Liver (tissue), 3 donors: Measurements from ENCODE around the gene ZNF226.

Experiments
- JUND ChIP-seq, 2 donors: IDR thresholded peaks; 2 replicates each; pipeline ENCODE4 v1.6.1; 2016; ENCODE audit warnings: antibody characterized with exemption in 2 of 2
- NR2F2 ChIP-seq: IDR thresholded peaks from 2 replicates; pipeline ENCODE4 v1.6.1; 2016; ENCODE audit warnings: antibody characterized with exemption
- RAD21 ChIP-seq, 2 donors: IDR thresholded peaks; 2 replicates each; pipeline ENCODE4 v1.6.1; 2016; ENCODE audit warnings: antibody characterized with exemption in 2 of 2, mild to moderate bottlenecking in 2 of 2
- SP1 ChIP-seq: IDR thresholded peaks from 2 replicates; pipeline ENCODE4 v1.6.1; 2018; ENCODE audit warnings: antibody characterized with exemption, mild to moderate bottlenecking
- TAF1 ChIP-seq: conservative IDR thresholded peaks from 2 replicates; pipeline ENCODE4 v1.6.1; 2016; ENCODE audit warnings: antibody characterized with exemption, mild to moderate bottlenecking
- YY1 ChIP-seq: IDR thresholded peaks from 2 replicates; pipeline ENCODE4 v1.6.1; 2016; ENCODE audit warnings: antibody characterized with exemption, mild to moderate bottlenecking
- TF ChIP-seq, protein P1 (sequence below): fragments of 150-350 bp; IDR thresholded peaks from 2 replicates; pipeline ENCODE4 v1.5.1; 2017; ENCODE audit warnings: improper control_type of control experiment, low read depth, low read length; ENCODE audit not compliant: missing input control
- TF ChIP-seq, protein P2 (sequence below): IDR thresholded peaks from 2 replicates; pipeline ENCODE4 v1.6.1; 2016; ENCODE audit warnings: antibody characterized with exemption, mild to moderate bottlenecking
- TF ChIP-seq, protein P3 (sequence below): IDR thresholded peaks from 2 replicates; pipeline ENCODE4 v1.6.1; 2016; ENCODE audit warnings: antibody characterized with exemption
- TF ChIP-seq, protein P4 (sequence below): IDR thresholded peaks from 2 replicates; pipeline ENCODE4 v1.6.1; 2016; ENCODE audit warnings: antibody characterized with exemption
- donor health status: healthy.
- donor health status: healthy.

DNA sequence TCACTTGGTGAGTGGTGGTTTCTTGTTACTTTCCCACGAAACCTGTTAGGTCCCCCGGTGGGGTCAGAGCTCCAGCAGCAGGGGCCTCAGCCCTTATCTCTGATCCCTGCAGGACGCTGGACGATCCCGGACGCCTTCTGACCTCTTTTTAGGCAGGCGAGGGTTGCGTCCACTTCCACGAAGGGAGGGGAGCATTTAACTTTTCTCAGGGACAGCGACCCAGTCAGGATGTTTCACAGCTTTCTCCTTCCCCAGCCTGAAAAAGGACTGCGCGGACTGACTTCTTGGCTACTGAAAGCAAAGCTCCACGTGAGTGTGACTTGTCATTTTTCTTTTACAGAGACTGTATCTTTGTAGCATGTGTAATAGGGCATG, 22.9 kb upstream of the ZNF226 start:
- TF ChIP-seq, protein P1, sequence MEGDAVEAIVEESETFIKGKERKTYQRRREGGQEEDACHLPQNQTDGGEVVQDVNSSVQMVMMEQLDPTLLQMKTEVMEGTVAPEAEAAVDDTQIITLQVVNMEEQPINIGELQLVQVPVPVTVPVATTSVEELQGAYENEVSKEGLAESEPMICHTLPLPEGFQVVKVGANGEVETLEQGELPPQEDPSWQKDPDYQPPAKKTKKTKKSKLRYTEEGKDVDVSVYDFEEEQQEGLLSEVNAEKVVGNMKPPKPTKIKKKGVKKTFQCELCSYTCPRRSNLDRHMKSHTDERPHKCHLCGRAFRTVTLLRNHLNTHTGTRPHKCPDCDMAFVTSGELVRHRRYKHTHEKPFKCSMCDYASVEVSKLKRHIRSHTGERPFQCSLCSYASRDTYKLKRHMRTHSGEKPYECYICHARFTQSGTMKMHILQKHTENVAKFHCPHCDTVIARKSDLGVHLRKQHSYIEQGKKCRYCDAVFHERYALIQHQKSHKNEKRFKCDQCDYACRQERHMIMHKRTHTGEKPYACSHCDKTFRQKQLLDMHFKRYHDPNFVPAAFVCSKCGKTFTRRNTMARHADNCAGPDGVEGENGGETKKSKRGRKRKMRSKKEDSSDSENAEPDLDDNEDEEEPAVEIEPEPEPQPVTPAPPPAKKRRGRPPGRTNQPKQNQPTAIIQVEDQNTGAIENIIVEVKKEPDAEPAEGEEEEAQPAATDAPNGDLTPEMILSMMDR, result no peak
- TF ChIP-seq, protein P2, sequence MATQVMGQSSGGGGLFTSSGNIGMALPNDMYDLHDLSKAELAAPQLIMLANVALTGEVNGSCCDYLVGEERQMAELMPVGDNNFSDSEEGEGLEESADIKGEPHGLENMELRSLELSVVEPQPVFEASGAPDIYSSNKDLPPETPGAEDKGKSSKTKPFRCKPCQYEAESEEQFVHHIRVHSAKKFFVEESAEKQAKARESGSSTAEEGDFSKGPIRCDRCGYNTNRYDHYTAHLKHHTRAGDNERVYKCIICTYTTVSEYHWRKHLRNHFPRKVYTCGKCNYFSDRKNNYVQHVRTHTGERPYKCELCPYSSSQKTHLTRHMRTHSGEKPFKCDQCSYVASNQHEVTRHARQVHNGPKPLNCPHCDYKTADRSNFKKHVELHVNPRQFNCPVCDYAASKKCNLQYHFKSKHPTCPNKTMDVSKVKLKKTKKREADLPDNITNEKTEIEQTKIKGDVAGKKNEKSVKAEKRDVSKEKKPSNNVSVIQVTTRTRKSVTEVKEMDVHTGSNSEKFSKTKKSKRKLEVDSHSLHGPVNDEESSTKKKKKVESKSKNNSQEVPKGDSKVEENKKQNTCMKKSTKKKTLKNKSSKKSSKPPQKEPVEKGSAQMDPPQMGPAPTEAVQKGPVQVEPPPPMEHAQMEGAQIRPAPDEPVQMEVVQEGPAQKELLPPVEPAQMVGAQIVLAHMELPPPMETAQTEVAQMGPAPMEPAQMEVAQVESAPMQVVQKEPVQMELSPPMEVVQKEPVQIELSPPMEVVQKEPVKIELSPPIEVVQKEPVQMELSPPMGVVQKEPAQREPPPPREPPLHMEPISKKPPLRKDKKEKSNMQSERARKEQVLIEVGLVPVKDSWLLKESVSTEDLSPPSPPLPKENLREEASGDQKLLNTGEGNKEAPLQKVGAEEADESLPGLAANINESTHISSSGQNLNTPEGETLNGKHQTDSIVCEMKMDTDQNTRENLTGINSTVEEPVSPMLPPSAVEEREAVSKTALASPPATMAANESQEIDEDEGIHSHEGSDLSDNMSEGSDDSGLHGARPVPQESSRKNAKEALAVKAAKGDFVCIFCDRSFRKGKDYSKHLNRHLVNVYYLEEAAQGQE, result no peak
- TF ChIP-seq YY1 (no peak), SP1 (no peak), RAD21 (IDR thresholded peaks at IDR 0.05) (no peak), TAF1 (no peak), NR2F2 (no peak), JUND (IDR thresholded peaks at IDR 0.05) (no peak)
- TF ChIP-seq, protein P3, sequence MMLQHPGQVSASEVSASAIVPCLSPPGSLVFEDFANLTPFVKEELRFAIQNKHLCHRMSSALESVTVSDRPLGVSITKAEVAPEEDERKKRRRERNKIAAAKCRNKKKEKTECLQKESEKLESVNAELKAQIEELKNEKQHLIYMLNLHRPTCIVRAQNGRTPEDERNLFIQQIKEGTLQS, result no peak
- TF ChIP-seq, protein P4, sequence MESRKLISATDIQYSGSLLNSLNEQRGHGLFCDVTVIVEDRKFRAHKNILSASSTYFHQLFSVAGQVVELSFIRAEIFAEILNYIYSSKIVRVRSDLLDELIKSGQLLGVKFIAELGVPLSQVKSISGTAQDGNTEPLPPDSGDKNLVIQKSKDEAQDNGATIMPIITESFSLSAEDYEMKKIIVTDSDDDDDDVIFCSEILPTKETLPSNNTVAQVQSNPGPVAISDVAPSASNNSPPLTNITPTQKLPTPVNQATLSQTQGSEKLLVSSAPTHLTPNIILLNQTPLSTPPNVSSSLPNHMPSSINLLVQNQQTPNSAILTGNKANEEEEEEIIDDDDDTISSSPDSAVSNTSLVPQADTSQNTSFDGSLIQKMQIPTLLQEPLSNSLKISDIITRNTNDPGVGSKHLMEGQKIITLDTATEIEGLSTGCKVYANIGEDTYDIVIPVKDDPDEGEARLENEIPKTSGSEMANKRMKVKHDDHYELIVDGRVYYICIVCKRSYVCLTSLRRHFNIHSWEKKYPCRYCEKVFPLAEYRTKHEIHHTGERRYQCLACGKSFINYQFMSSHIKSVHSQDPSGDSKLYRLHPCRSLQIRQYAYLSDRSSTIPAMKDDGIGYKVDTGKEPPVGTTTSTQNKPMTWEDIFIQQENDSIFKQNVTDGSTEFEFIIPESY, result no peak
